ENCODE measurements around the gene FST.

DNA sequence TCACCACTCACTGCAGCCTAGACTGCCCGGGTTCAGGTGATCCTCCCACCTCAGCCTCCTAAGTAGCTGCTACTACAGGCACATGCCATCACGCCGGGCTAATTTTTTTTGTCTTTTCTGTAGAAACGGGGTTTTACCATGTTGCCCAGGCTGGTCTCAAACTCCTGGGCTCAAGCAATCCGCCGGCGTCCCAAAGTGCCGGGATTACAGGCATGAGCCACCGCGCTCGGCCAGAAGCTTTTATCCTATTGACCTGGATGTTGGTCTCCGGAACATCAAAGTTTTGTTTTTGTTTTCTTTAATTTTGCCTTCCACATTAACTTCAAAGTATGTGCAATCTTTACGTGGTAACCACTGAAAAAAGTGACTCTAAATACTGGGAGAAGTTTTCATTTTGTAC is 42.4 kb upstream of the FST start:
- TF ChIP-seq RAD21 (conservative IDR thresholded peaks at IDR 0.05) (no peak), MXI1 (conservative IDR thresholded peaks at IDR 0.05; ENCODE audit: poor library complexity, severe bottlenecking) (no peak), EZH2 (IDR thresholded peaks at IDR 0.05; ENCODE audit: borderline replicate concordance, insufficient read depth, low read length, poor library complexity, severe bottlenecking) (no peak), POLR2AphosphoS5 (IDR thresholded peaks at IDR 0.05) (no peak)
- TF ChIP-seq, protein P1, sequence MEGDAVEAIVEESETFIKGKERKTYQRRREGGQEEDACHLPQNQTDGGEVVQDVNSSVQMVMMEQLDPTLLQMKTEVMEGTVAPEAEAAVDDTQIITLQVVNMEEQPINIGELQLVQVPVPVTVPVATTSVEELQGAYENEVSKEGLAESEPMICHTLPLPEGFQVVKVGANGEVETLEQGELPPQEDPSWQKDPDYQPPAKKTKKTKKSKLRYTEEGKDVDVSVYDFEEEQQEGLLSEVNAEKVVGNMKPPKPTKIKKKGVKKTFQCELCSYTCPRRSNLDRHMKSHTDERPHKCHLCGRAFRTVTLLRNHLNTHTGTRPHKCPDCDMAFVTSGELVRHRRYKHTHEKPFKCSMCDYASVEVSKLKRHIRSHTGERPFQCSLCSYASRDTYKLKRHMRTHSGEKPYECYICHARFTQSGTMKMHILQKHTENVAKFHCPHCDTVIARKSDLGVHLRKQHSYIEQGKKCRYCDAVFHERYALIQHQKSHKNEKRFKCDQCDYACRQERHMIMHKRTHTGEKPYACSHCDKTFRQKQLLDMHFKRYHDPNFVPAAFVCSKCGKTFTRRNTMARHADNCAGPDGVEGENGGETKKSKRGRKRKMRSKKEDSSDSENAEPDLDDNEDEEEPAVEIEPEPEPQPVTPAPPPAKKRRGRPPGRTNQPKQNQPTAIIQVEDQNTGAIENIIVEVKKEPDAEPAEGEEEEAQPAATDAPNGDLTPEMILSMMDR (IDR thresholded peaks at IDR 0.05; ENCODE audit: poor library complexity, severe bottlenecking), result no peak
- TF ChIP-seq, protein P2, sequence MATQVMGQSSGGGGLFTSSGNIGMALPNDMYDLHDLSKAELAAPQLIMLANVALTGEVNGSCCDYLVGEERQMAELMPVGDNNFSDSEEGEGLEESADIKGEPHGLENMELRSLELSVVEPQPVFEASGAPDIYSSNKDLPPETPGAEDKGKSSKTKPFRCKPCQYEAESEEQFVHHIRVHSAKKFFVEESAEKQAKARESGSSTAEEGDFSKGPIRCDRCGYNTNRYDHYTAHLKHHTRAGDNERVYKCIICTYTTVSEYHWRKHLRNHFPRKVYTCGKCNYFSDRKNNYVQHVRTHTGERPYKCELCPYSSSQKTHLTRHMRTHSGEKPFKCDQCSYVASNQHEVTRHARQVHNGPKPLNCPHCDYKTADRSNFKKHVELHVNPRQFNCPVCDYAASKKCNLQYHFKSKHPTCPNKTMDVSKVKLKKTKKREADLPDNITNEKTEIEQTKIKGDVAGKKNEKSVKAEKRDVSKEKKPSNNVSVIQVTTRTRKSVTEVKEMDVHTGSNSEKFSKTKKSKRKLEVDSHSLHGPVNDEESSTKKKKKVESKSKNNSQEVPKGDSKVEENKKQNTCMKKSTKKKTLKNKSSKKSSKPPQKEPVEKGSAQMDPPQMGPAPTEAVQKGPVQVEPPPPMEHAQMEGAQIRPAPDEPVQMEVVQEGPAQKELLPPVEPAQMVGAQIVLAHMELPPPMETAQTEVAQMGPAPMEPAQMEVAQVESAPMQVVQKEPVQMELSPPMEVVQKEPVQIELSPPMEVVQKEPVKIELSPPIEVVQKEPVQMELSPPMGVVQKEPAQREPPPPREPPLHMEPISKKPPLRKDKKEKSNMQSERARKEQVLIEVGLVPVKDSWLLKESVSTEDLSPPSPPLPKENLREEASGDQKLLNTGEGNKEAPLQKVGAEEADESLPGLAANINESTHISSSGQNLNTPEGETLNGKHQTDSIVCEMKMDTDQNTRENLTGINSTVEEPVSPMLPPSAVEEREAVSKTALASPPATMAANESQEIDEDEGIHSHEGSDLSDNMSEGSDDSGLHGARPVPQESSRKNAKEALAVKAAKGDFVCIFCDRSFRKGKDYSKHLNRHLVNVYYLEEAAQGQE (IDR thresholded peaks at IDR 0.05; ENCODE audit: borderline replicate concordance), result no peak

All from neural cell (in vitro differentiated cells).